Breast epithelium (tissue), 4 donors: Measurements from ENCODE around the gene NXT1. TPM values are rescaled to one million over a fixed set of nuclear protein-coding genes. Genes with fewer than 3 reads are reported as not detected.

Experiments used
- DNase-seq, 2 donors: peaks; one replicate each; pipeline ENCODE4 v3.0.0-alpha.2; 2019; ENCODE audit warnings: low spot score in 2 of 2
- H3K27ac ChIP-seq, 2 donors: fragments of 200-600 bp; sonication (generic) in 1 of 2; one replicate each; pipeline ENCODE4 v1.5.1; 2016 to 2019; ENCODE audit warnings: mild to moderate bottlenecking in 1 of 2
- H3K27me3 ChIP-seq, 2 donors: fragments of 200-600 bp; sonication (generic) in 1 of 2; one replicate each; pipeline versions ENCODE4 v1.5.1 to v1.6.0; 2017 to 2019; ENCODE audit warnings: control low read depth in 1 of 2, mild to moderate bottlenecking in 1 of 2
- H3K36me3 ChIP-seq: fragments of 200-600 bp; one replicate; pipeline ENCODE4 v1.5.1; 2019
- H3K4me1 ChIP-seq, 2 donors: fragments of 200-600 bp; sonication (generic); one replicate each; pipeline ENCODE4 v1.5.1; 2016 to 2019; ENCODE audit warnings: control low read depth in 1 of 2
- H3K4me3 ChIP-seq, 3 donors: fragments of 200-600 bp; sonication (generic); 1 replicate in 2 of 3; 2 replicates in 1 of 3; pipeline ENCODE4 v1.5.1; 2016 to 2019; ENCODE audit warnings: mild to moderate bottlenecking in 3 of 3, moderate library complexity in 2 of 3
- H3K9me3 ChIP-seq, 2 donors: fragments of 200-600 bp; sonication (generic) in 1 of 2; one replicate each; pipeline ENCODE4 v1.5.1; 2016 to 2019; ENCODE audit warnings: control low read depth in 1 of 2
- CTCF ChIP-seq, 3 donors: fragments of 450-650 bp; IDR thresholded peaks; one replicate each; pipeline ENCODE4 v1.5.1; 2016 to 2017; ENCODE audit warnings: antibody characterized with exemption in 3 of 3, mild to moderate bottlenecking in 3 of 3, moderate library complexity in 3 of 3
- POLR2A ChIP-seq: fragments of 450-650 bp; IDR thresholded peaks from one replicate; pipeline ENCODE4 v1.6.1; 2016; ENCODE audit warnings: antibody characterized with exemption, mild to moderate bottlenecking, moderate library complexity
- POLR2AphosphoS5 ChIP-seq, 3 donors: sonication (generic); formaldehyde crosslinking; IDR thresholded peaks; one replicate each; pipeline ENCODE4 v1.6.1; 2017; ENCODE audit warnings: antibody characterized with exemption in 3 of 3
- intact Hi-C: fragments of 100-400 bp; cut with DNase I; formaldehyde crosslinking; loops from one replicate; pipeline ENCODE4 v1.15.1; 2023; ENCODE audit warnings: low total_unique reads
- total RNA-seq, 3 donors: library from RNA; depleted of rRNA; stranded (reverse); fragments of >200 nt; gene quantifications; one replicate each; pipeline ENCODE4 v1.1.0, GENCODE V29; 2016

NXT1 gene
- total RNA-seq, 3 donors from 2014 or later: 25.9 to 42.9 (median 33.2) TPM

GRCh38 chr20:23340524-23340923 lies 10.1 kb upstream of the NXT1 start:
- no peaks in the 10 kb centered on the region for H3K9me3 ChIP-seq
- DNase-seq: peak; percentile 32 to 56

GRCh38 chr20:23341073-23341472 lies 9.5 kb upstream of the NXT1 start:
- no peak for DNase-seq
- Histone ChIP-seq H3K4me1 (no peaks in the 10 kb centered on the region), H3K9me3 (no peaks in the 10 kb centered on the region), H3K27me3 (no peaks in the 10 kb centered on the region), H3K27ac (no peak overlapping the region), H3K4me3 (no peak overlapping the region), H3K36me3 (no peaks in the 10 kb centered on the region)
- no peak for TF ChIP-seq POLR2AphosphoS5 (IDR thresholded peaks at IDR 0.05)
- TF ChIP-seq CTCF (IDR thresholded peaks at IDR 0.05): no peak
- no peak for TF ChIP-seq POLR2A
- intact Hi-C loops: no loop called here

More at GRCh38 chr20:23340524-23340923, 10.1 kb upstream of the NXT1 start:
- H3K4me1 ChIP-seq: no peaks in the 10 kb centered on the region
- H3K27me3 ChIP-seq: no peaks in the 10 kb centered on the region
- no peaks in the 10 kb centered on the region for H3K36me3 ChIP-seq
- H3K4me3 ChIP-seq: no peak overlapping the region
- intact Hi-C loops: no loop called here
- no peak for TF ChIP-seq POLR2A
- TF ChIP-seq POLR2AphosphoS5 (IDR thresholded peaks at IDR 0.05): no peak
- peak in 2 of 3 donors; percentile 56 to 64 for TF ChIP-seq CTCF (IDR thresholded peaks at IDR 0.05)
- no peak overlapping the region for H3K27ac ChIP-seq

GRCh38 chr20:23343590-23343989 lies 7.0 kb upstream of the NXT1 start:
- intact Hi-C loops: no loop called here

GRCh38 chr20:23344336-23344735 lies 6.3 kb upstream of the NXT1 start:
- TF ChIP-seq POLR2A: no peak
- no peak for TF ChIP-seq POLR2AphosphoS5 (IDR thresholded peaks at IDR 0.05)
- no peak for TF ChIP-seq CTCF (IDR thresholded peaks at IDR 0.05)
- Histone ChIP-seq H3K27me3 (no peaks in the 10 kb centered on the region), H3K36me3 (no peaks in the 10 kb centered on the region), H3K4me3 (no peak overlapping the region), H3K4me1 (peaks cover 0 to 4% of the 10 kb centered on the region in 2 donors), H3K9me3 (no peaks in the 10 kb centered on the region), H3K27ac (no peak overlapping the region)
- no peak for DNase-seq
- intact Hi-C loops: no loop called here

More at GRCh38 chr20:23343590-23343989, 7.0 kb upstream of the NXT1 start:
- Histone ChIP-seq H3K4me3 (no peak overlapping the region), H3K27me3 (no peaks in the 10 kb centered on the region), H3K27ac (no peak overlapping the region), H3K36me3 (no peaks in the 10 kb centered on the region), H3K9me3 (no peaks in the 10 kb centered on the region), H3K4me1 (no peaks in the 10 kb centered on the region)
- TF ChIP-seq POLR2AphosphoS5 (IDR thresholded peaks at IDR 0.05) (no peak), CTCF (IDR thresholded peaks at IDR 0.05) (no peak), POLR2A (no peak)
- DNase-seq: no peak

- intact Hi-C loops: no loop called here
- Histone ChIP-seq H3K27ac (no peak overlapping the region), H3K36me3 (no peaks in the 10 kb centered on the region), H3K4me3 (no peak overlapping the region), H3K9me3 (no peaks in the 10 kb centered on the region), H3K27me3 (no peaks in the 10 kb centered on the region), H3K4me1 (peaks cover 0 to 4% of the 10 kb centered on the region in 2 donors)
- no peak for DNase-seq
- TF ChIP-seq CTCF (IDR thresholded peaks at IDR 0.05): no peak
- no peak for TF ChIP-seq POLR2AphosphoS5 (IDR thresholded peaks at IDR 0.05)
- TF ChIP-seq POLR2A: no peak
Measured at GRCh38 chr20:23346002-23346401, 4.6 kb upstream of the NXT1 start.
